HCT116 (cell line): ENCODE measurements around the gene CPED1. TPM values are rescaled to one million over a fixed set of nuclear protein-coding genes. Genes with fewer than 3 reads are reported as not detected.

ENCODE experiments used
- ATAC-seq: fragments of 200-7000 bp; cut with Tn5 transposase; 2 replicates; pipeline ENCODE4 v1.9.1; 2020; ENCODE audit warnings: mild to moderate bottlenecking, moderate library complexity
- BruUV-seq: library from RNA; stranded (reverse); fragments of 400-500 nt; replicated peaks from 2 replicates; lab custom pipeline; 2021; lab: Mats Ljungman, UMichigan
- CTCF ChIA-PET: fragments of 300-600 bp; sonication (Branson Sonifier 250); formaldehyde crosslinking; loops from one replicate; lab custom pipeline; 2021; ENCODE audit warnings: antibody characterized with exemption; lab: Charles Lee
- POLR2A ChIA-PET: fragments of 300-600, 350-600 bp; sonication (Branson Sonifier 250); formaldehyde crosslinking; loops from one replicate; lab custom pipeline; 2021; ENCODE audit warnings: antibody characterized with exemption; lab: Charles Lee
- RAD21 ChIA-PET, 2 experiments: fragments of 300-600 bp; sonication (Branson Sonifier 250); formaldehyde crosslinking; loops; one replicate each; lab custom pipeline; 2023; ENCODE audit warnings: low total read pairs in 2 of 2; ENCODE audit not compliant: uncharacterized antibody in 2 of 2, unreplicated experiment in 2 of 2, low non-redundant PET in 1 of 2; lab: Charles Lee
- DNase-seq: peaks from one replicate; pipeline ENCODE4 v3.0.0-alpha.2; 2010; ENCODE audit warnings: low read depth, low spot score
- H2AFZ ChIP-seq: fragments of 200-600 bp; shearing (Covaris generic), sonication (generic); 2 replicates; pipeline ENCODE4 v1.6.1; 2017; ENCODE audit warnings: low read depth, mixed run types, mixed read lengths, antibody characterized with exemption, low read length; ENCODE audit not compliant: poor library complexity, severe bottlenecking
- H3K27ac ChIP-seq: 2 replicates; pipeline ENCODE4 v1.5.1; 2012; ENCODE audit warnings: low read depth, low read length
- H3K27me3 ChIP-seq: fragments of 200-600 bp; sonication (generic); 2 replicates; pipeline ENCODE4 v1.6.1; 2016; ENCODE audit warnings: mixed run types, low read length, mixed read lengths; ENCODE audit not compliant: insufficient read depth
- H3K36me3 ChIP-seq, 2 experiments: fragments of 200-500 bp in 1 of 2; fragments of 200-600 bp in 1 of 2; sonication (Bioruptor generic) in 1 of 2; sonication (generic) in 1 of 2; 2 replicates each; pipeline versions ENCODE4 v1.5.1 to v1.6.1; 2014 to 2016; ENCODE audit warnings: low read length in 2 of 2, inconsistent platforms in 1 of 2, mixed read lengths in 1 of 2, mixed run types in 1 of 2; ENCODE audit not compliant: insufficient read depth in 2 of 2, control insufficient read depth in 1 of 2
- H3K4me1 ChIP-seq, 2 experiments: fragments of 200-600 bp in 1 of 2; sonication (generic) in 1 of 2; 2 replicates each; pipeline versions ENCODE4 v1.5.1 to v1.6.1; 2012 to 2017; ENCODE audit warnings: low read length in 2 of 2, inconsistent platforms in 1 of 2, mild to moderate bottlenecking in 1 of 2, mixed read lengths in 1 of 2, mixed run types in 1 of 2, moderate library complexity in 1 of 2; ENCODE audit not compliant: insufficient read depth in 2 of 2, control insufficient read depth in 1 of 2
- H3K4me2 ChIP-seq: fragments of 200-600 bp; sonication (generic); 2 replicates; pipeline ENCODE4 v1.6.1; 2017; ENCODE audit warnings: mixed run types, low read length, mixed read lengths
- H3K4me3 ChIP-seq, 2 experiments: fragments of 200-600 bp in 1 of 2; sonication (generic) in 1 of 2; replicated peaks in 1 of 2; 2 replicates each; pipeline ENCODE4 v1.5.1; 2011 to 2016; ENCODE audit warnings: low read length in 2 of 2, control low read depth in 1 of 2, low read depth in 1 of 2, mild to moderate bottlenecking in 1 of 2, mixed read lengths in 1 of 2, mixed run types in 1 of 2
- H3K79me2 ChIP-seq: fragments of 200-600 bp; sonication (generic); 2 replicates; pipeline ENCODE4 v1.6.1; 2017; ENCODE audit warnings: mild to moderate bottlenecking, mixed run types, low read length, moderate library complexity, mixed read lengths; ENCODE audit not compliant: insufficient read depth
- H3K9ac ChIP-seq: fragments of 200-600 bp; sonication (generic); 2 replicates; pipeline ENCODE4 v1.6.1; 2016; ENCODE audit warnings: low read length, mixed read lengths
- H3K9me2 ChIP-seq: fragments of 200-600 bp; sonication (generic), shearing (Covaris generic); 2 replicates; pipeline ENCODE4 v1.6.1; 2017; ENCODE audit warnings: mixed run types, mild to moderate bottlenecking, moderate library complexity; ENCODE audit not compliant: insufficient read depth
- H3K9me3 ChIP-seq, 2 experiments: fragments of 200-500 bp in 1 of 2; fragments of 200-600 bp in 1 of 2; sonication (Bioruptor generic) in 1 of 2; sonication (generic) in 1 of 2; 2 replicates each; pipeline ENCODE4 v1.6.1; 2014 to 2017; ENCODE audit warnings: low read length in 2 of 2, mixed read lengths in 2 of 2, inconsistent platforms in 1 of 2, low read depth in 1 of 2, mild to moderate bottlenecking in 1 of 2, mixed run types in 1 of 2, moderate library complexity in 1 of 2; ENCODE audit not compliant: control insufficient read depth in 1 of 2, insufficient read depth in 1 of 2
- H4K20me1 ChIP-seq: fragments of 200-600 bp; sonication (generic), shearing (Covaris generic); 2 replicates; pipeline ENCODE4 v1.6.1; 2017; ENCODE audit warnings: mixed run types, mild to moderate bottlenecking, moderate library complexity; ENCODE audit not compliant: insufficient read depth
- CBX3 ChIP-seq: IDR thresholded peaks from 2 replicates; pipeline ENCODE4 v1.6.1; 2012; ENCODE audit warnings: low read depth
- EGR1 ChIP-seq: IDR thresholded peaks from 2 replicates; pipeline ENCODE4 v1.6.1; 2012; ENCODE audit warnings: low read depth
- EZH2 ChIP-seq: fragments of 200-600 bp; sonication (generic); IDR thresholded peaks from 2 replicates; pipeline ENCODE4 v1.6.1; 2017; ENCODE audit warnings: antibody characterized with exemption, mixed run types
- JUND ChIP-seq: IDR thresholded peaks from 2 replicates; pipeline ENCODE4 v1.6.1; 2012
- POLR2AphosphoS5 ChIP-seq: IDR thresholded peaks from 2 replicates; pipeline ENCODE4 v1.6.1; 2011; ENCODE audit warnings: mild to moderate bottlenecking, low read depth, low read length, moderate library complexity
- SRF ChIP-seq: IDR thresholded peaks from 2 replicates; pipeline ENCODE4 v1.6.1; 2012; ENCODE audit warnings: low read depth
- YY1 ChIP-seq: IDR thresholded peaks from 2 replicates; pipeline ENCODE4 v1.6.1; 2011; ENCODE audit warnings: low read length, low read depth, moderate library complexity, mild to moderate bottlenecking; ENCODE audit not compliant: insufficient replicate concordance; ENCODE audit errors: extremely low read depth
- ZFX ChIP-seq: fragments of 450-650 bp; IDR thresholded peaks from 2 replicates; pipeline ENCODE4 v1.6.1; 2017
- intact Hi-C: fragments of 100-400 bp; cut with micrococcal nuclease; formaldehyde crosslinking; loops from 2 replicates; pipeline ENCODE4 v1.10.0; 2022
- total RNA-seq: library from RNA; stranded (reverse); gene quantifications from one replicate; pipeline ENCODE4 v1.2.1, GENCODE V29; 2021; ENCODE audit not compliant: unreplicated experiment
- TF ChIP-seq, protein P1 (sequence below): IDR thresholded peaks from 2 replicates; pipeline ENCODE4 v1.6.1; 2012; ENCODE audit warnings: low read depth
- TF ChIP-seq, protein P2 (sequence below): IDR thresholded peaks from 2 replicates; pipeline ENCODE4 v1.6.1; 2012
- TF ChIP-seq, protein P3 (sequence below): IDR thresholded peaks from 2 replicates; pipeline ENCODE4 v1.6.1; 2012

The CPED1 gene
- total RNA-seq, 1 experiment from 2014 or later, result 1.2 TPM

DNA sequence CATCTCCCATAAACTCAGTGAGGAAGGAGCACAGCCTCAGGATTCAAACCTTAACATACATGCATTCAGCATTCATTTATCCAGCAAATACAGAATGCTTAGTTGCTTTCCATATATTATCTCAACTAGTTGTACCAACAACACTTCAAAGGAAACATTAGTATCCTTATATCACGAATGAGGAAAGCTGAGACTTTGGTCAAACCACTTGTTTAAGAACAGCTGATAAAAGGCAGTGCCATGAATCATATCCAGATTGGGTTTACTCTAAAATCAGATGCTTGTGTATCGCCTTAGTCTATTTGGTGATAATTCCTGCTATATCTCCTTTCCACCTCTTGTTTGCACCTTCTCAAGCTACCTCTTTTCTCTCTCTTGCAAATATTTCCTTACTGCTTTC is 1.9 kb upstream of the CPED1 start:
- H3K4me3 ChIP-seq, result no peak overlapping the region
- TF ChIP-seq, protein P1, sequence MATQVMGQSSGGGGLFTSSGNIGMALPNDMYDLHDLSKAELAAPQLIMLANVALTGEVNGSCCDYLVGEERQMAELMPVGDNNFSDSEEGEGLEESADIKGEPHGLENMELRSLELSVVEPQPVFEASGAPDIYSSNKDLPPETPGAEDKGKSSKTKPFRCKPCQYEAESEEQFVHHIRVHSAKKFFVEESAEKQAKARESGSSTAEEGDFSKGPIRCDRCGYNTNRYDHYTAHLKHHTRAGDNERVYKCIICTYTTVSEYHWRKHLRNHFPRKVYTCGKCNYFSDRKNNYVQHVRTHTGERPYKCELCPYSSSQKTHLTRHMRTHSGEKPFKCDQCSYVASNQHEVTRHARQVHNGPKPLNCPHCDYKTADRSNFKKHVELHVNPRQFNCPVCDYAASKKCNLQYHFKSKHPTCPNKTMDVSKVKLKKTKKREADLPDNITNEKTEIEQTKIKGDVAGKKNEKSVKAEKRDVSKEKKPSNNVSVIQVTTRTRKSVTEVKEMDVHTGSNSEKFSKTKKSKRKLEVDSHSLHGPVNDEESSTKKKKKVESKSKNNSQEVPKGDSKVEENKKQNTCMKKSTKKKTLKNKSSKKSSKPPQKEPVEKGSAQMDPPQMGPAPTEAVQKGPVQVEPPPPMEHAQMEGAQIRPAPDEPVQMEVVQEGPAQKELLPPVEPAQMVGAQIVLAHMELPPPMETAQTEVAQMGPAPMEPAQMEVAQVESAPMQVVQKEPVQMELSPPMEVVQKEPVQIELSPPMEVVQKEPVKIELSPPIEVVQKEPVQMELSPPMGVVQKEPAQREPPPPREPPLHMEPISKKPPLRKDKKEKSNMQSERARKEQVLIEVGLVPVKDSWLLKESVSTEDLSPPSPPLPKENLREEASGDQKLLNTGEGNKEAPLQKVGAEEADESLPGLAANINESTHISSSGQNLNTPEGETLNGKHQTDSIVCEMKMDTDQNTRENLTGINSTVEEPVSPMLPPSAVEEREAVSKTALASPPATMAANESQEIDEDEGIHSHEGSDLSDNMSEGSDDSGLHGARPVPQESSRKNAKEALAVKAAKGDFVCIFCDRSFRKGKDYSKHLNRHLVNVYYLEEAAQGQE, result no peak
- TF ChIP-seq, protein P2, sequence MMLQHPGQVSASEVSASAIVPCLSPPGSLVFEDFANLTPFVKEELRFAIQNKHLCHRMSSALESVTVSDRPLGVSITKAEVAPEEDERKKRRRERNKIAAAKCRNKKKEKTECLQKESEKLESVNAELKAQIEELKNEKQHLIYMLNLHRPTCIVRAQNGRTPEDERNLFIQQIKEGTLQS, result no peak
- TF ChIP-seq CBX3, result no peak
- no peak for TF ChIP-seq JUND
- no peak for TF ChIP-seq YY1
- TF ChIP-seq, protein P3, sequence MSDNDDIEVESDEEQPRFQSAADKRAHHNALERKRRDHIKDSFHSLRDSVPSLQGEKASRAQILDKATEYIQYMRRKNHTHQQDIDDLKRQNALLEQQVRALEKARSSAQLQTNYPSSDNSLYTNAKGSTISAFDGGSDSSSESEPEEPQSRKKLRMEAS, result no peak
- no peak for TF ChIP-seq POLR2AphosphoS5
- TF ChIP-seq EZH2, result no peak
- TF ChIP-seq EGR1, result no peak
- no peak for TF ChIP-seq SRF
- no peak for TF ChIP-seq ZFX
- intact Hi-C loops, result loop anchor here (1.0 to 10.0 kb wide), 5 partner anchors 94 to 558 kb away; no protein-coding TSS in a partner anchor
- H3K4me2 ChIP-seq, result no peak overlapping the region
- ChIA-PET CTCF (interaction anchor here (0.6 to 2.9 kb wide), 4 partner anchors 76 to 261 kb away, joined by 3 to 23 read pairs (median 4); no protein-coding TSS in a partner anchor), POLR2A (no interaction called here), RAD21 (no interaction called here)
- H3K4me1 ChIP-seq, result peaks cover 0 to 15% of the 10 kb centered on the region in 2 experiments; a peak in 1 of 4 replicates
- BruUV-seq, result no TSS peak
- H3K36me3 ChIP-seq, result no peaks in the 10 kb centered on the region
- H3K27me3 ChIP-seq, result no peaks in the 10 kb centered on the region
- no peaks in the 10 kb centered on the region for H3K9me2 ChIP-seq
- no peaks in the 10 kb centered on the region for H4K20me1 ChIP-seq
- no peak for ATAC-seq
- no peaks in the 10 kb centered on the region for H3K79me2 ChIP-seq
- no peak overlapping the region for H3K9ac ChIP-seq
- DNase-seq, result no peak
- no peak overlapping the region for H3K27ac ChIP-seq
- H2AFZ ChIP-seq, result no peak overlapping the region
- H3K9me3 ChIP-seq, result no peaks in the 10 kb centered on the region
